Testis (tissue), 2 donors: ENCODE data around the gene REXO5.

Experiments used
- POLR2A ChIP-seq: fragments of 450-650 bp; IDR thresholded peaks from one replicate; pipeline ENCODE4 v1.6.1; 2017; ENCODE audit warnings: antibody characterized with exemption, mild to moderate bottlenecking, moderate library complexity
- TF ChIP-seq, protein P1 (sequence below), 3 experiments: fragments of 450-650 bp in 2 of 3; fragments of 200-600 bp in 1 of 3; sonication (generic) in 1 of 3; IDR thresholded peaks; one replicate each; pipeline ENCODE4 v1.5.1; 2016 to 2019; ENCODE audit warnings: antibody characterized with exemption in 3 of 3, mild to moderate bottlenecking in 2 of 3, moderate library complexity in 1 of 3

DNA sequence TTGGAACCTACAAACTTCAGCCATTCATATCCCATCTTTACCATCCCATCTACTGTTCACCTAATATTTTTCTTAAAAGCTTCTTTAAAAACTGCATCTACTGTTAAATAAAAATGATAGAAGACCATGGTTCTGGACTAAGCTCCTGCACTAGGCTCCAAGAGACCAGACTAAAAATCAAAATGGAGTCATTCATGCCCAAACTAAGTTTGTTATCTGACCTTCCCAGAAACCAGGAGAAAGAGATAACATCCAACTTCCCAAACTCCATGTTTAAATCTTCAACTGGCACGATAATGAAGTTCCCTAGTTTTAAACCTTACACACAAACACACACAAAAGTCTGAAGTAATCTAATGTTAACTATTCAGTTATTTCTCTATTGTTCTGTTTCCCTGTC, 80.0 kb downstream of the REXO5 start:
- TF ChIP-seq, protein P1, sequence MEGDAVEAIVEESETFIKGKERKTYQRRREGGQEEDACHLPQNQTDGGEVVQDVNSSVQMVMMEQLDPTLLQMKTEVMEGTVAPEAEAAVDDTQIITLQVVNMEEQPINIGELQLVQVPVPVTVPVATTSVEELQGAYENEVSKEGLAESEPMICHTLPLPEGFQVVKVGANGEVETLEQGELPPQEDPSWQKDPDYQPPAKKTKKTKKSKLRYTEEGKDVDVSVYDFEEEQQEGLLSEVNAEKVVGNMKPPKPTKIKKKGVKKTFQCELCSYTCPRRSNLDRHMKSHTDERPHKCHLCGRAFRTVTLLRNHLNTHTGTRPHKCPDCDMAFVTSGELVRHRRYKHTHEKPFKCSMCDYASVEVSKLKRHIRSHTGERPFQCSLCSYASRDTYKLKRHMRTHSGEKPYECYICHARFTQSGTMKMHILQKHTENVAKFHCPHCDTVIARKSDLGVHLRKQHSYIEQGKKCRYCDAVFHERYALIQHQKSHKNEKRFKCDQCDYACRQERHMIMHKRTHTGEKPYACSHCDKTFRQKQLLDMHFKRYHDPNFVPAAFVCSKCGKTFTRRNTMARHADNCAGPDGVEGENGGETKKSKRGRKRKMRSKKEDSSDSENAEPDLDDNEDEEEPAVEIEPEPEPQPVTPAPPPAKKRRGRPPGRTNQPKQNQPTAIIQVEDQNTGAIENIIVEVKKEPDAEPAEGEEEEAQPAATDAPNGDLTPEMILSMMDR (IDR thresholded peaks at IDR 0.05): no peak
- no peak for TF ChIP-seq POLR2A
